ENCODE data around the gene KCNN3.

- TF ChIP-seq ARNTL (CRISPR knock-in tag; IDR thresholded peaks at IDR 0.05; ENCODE audit: borderline replicate concordance, low read depth) (no peak), ZFP3 (CRISPR knock-in tag; IDR thresholded peaks at IDR 0.05) (no peak), TCF4 (CRISPR knock-in tag; IDR thresholded peaks at IDR 0.05; ENCODE audit: borderline replicate concordance) (no peak), CREB5 (CRISPR knock-in tag; IDR thresholded peaks at IDR 0.05; ENCODE audit: low read depth) (no peak), ZNF8 (CRISPR knock-in tag; IDR thresholded peaks at IDR 0.05) (no peak), ESRRG (CRISPR knock-in tag; IDR thresholded peaks at IDR 0.05) (no peak), RARB (CRISPR knock-in tag; IDR thresholded peaks at IDR 0.05) (no peak), ZC3H10 (CRISPR knock-in tag; IDR thresholded peaks at IDR 0.05) (no peak), BACH2 (CRISPR knock-in tag; IDR thresholded peaks at IDR 0.05; ENCODE audit: borderline replicate concordance) (no peak), CSDC2 (CRISPR knock-in tag; IDR thresholded peaks at IDR 0.05) (no peak)
- TF ChIP-seq, protein P1, sequence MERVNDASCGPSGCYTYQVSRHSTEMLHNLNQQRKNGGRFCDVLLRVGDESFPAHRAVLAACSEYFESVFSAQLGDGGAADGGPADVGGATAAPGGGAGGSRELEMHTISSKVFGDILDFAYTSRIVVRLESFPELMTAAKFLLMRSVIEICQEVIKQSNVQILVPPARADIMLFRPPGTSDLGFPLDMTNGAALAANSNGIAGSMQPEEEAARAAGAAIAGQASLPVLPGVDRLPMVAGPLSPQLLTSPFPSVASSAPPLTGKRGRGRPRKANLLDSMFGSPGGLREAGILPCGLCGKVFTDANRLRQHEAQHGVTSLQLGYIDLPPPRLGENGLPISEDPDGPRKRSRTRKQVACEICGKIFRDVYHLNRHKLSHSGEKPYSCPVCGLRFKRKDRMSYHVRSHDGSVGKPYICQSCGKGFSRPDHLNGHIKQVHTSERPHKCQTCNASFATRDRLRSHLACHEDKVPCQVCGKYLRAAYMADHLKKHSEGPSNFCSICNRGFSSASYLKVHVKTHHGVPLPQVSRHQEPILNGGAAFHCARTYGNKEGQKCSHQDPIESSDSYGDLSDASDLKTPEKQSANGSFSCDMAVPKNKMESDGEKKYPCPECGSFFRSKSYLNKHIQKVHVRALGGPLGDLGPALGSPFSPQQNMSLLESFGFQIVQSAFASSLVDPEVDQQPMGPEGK (CRISPR knock-in tag; IDR thresholded peaks at IDR 0.05; ENCODE audit: borderline replicate concordance): no peak
These were observed 38.9 kb upstream of the KCNN3 start for GRCh38 chr1:154908937-154909336.

All from SK-N-SH treated with all-trans-retinoic acid at 6 μM for 48 hours (cell line).